ENCODE measurements around the gene TP53AIP1. TPM values are rescaled to one million over a fixed set of nuclear protein-coding genes. Genes with fewer than 3 reads are reported as not detected.

The TP53AIP1 gene, protein sequence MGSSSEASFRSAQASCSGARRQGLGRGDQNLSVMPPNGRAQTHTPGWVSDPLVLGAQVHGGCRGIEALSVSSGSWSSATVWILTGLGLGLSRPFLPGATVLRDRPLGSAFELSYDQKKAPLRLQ
- not detected in 2 replicates for total RNA-seq (2011; cell fraction: chromatin; rRNA removed; ENCODE audit: low replicate concordance)
- total RNA-seq (2011; cell fraction: nucleolus; rRNA removed), result not detected in 2 replicates
- not detected in 2 replicates for total RNA-seq (2011; cell fraction: nucleoplasm; rRNA removed)
- total RNA-seq (2014; rRNA removed) (not detected in 2 replicates), total RNA-seq (2014; rRNA removed; fragmentation: Illumina TruSeq; extraction: Trizol) (not detected in 2 replicates), total RNA-seq (2015; rRNA removed; fragmentation: Illumina TruSeq; extraction: Trizol) (not detected in 2 replicates), total RNA-seq (2021) (not detected in 2 replicates), polyA plus RNA-seq (2011; rRNA removed) (not detected in 2 replicates), polyA plus RNA-seq (2014; fragmentation: Illumina TruSeq; extraction: Trizol) (not detected in 2 replicates), polyA plus RNA-seq (2014; fragmentation: Nextera tagmentation; extraction: Ambion mirVana) (not detected), polyA plus RNA-seq (2014; rRNA removed) (not detected in 2 replicates), polyA minus RNA-seq (2011; rRNA and poly(A)+ RNA removed) (not detected in 2 replicates), Bru-seq, nascent RNA (not detected), BruChase-seq, experiment 1, labeled RNA remaining after a 2-hour chase (not detected), BruChase-seq, experiment 2, labeled RNA remaining after a 6-hour chase (not detected)
- polyA plus RNA-seq (2011; cell fraction: cytosol; rRNA removed), result not detected in 2 replicates
- polyA plus RNA-seq (2011; cell fraction: nucleus; rRNA removed), result not detected in 2 replicates
- polyA plus RNA-seq (2012), result not detected in 2 replicates
- polyA minus RNA-seq (2011; cell fraction: cytosol; rRNA and poly(A)+ RNA removed), result not detected in 2 replicates
- not detected in 2 replicates for polyA minus RNA-seq (2011; cell fraction: nucleus; rRNA and poly(A)+ RNA removed)
- long read RNA-seq, experiment 1, result 0 reads
- long read RNA-seq, experiment 2, result 0 reads
- long read RNA-seq, experiment 3, result 0 reads

DNA sequence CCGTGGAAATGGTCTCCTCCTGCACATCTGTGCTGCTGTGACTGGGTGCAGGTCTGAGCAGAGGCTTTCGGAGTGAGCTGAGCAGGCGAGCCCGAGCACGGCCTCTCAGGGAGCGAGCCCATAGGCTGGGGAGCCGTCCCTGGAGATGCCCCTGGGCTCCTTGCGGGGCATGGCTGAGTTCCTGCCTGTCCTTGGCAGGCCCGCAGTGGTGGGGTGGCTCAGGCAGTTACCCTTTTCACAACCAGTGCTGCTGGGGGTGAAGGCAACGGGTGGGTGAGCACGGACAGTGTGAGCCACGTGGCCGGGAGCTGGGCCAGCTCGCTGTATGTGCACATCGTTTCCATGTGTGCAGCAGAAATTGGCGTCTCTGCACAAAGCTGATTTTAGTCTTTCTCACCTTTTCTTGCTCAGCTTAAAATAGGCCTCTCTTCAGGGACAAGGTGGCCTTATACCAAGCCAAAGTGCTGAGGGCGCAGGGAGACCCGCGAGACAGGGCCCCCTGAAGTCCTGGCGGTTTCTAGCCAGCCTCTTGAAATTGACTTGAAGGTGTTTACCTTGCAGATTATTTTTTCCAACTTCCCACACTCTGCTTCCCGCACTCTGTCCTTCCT lies at the start of gene TP53AIP1:
TSS of gene TP53AIP1 (minus strand) at position 55 of the 611 bp plus-strand sequence. CDS start 5,053 bp downstream, outside the sequence.
- CTCF ChIA-PET (ENCODE audit: low intra/inter-chr PET ratio), result no interaction called here
- Histone ChIP-seq H3K9me3 (replicated peaks; ENCODE audit: control insufficient read depth, insufficient read depth, low read depth, low read length) (no peaks in the 10 kb centered on the region), H3K9ac (ENCODE audit: insufficient read depth in 1 of 2, low read depth in 2 of 2, low read length in 2 of 2) (no peak within 1 kb of the TSS), H3K4me1 (replicated peaks in 1 of 2; ENCODE audit: control insufficient read depth in 2 of 2, insufficient read depth in 2 of 2, low read length in 2 of 2) (no peaks in the 10 kb centered on the region), H2AFZ (ENCODE audit: low read depth, low read length) (no peak within 1 kb of the TSS), H3K79me2 (ENCODE audit: control insufficient read depth, insufficient read depth, low read length) (no peaks in the 10 kb centered on the region), H3K4me3 (no peak within 1 kb of the TSS), H3K4me2 (ENCODE audit: insufficient read depth, low read length) (no peak within 1 kb of the TSS), H3K36me3 (ENCODE audit: control insufficient read depth, insufficient read depth, low read length) (no peaks in the 10 kb centered on the region), H3K9me1 (ENCODE audit: control insufficient read depth, insufficient read depth, low read length) (no peaks in the 10 kb centered on the region), H3K27me3 (ENCODE audit: control insufficient read depth in 2 of 2, insufficient read depth in 2 of 2, low read length in 2 of 2) (peaks cover 4 to 41% of the 10 kb centered on the region in 2 experiments; a peak in 3 of 5 replicates), H3K27ac (ENCODE audit: extremely low read depth, low read depth, low read length) (no peak within 1 kb of the TSS), H4K20me1 (replicated peaks; ENCODE audit: control insufficient read depth, insufficient read depth, low read length) (no peaks in the 10 kb centered on the region)
- no peak for FAIRE-seq
- BruUV-seq (replicated peaks), result no TSS peak
- intact Hi-C loops (cut with micrococcal nuclease), result no loop called here
- no peak for DNase-seq (ENCODE audit: extremely low read depth in 1 of 4, low spot score in 3 of 4)
- 0% methylated on average over 20 of the region's 21 CpGs for WGBS (ENCODE audit: insufficient coverage, low coverage, missing lambda C conversion rate)
- POLR2A ChIA-PET, result interaction anchor here (0.8 kb wide), 1 partner anchor 24 kb away, joined by 3 read pairs; no protein-coding TSS in a partner anchor
- in situ Hi-C loops (cut with MboI), result no loop called here
- no peak; the same call in 2 of the 3 replicates for ATAC-seq
- TF ChIP-seq RUNX1 (IDR thresholded peaks at IDR 0.05; ENCODE audit: low read depth) (no peak), NRF1 (conservative IDR thresholded peaks at IDR 0.05 in 1 of 2, IDR thresholded peaks at IDR 0.05 in 1 of 2) (no peak), ZNF76 (CRISPR knock-in tag; IDR thresholded peaks at IDR 0.05; ENCODE audit: borderline replicate concordance) (no peak), MAFF (IDR thresholded peaks at IDR 0.05; ENCODE audit: low read length) (no peak), RCOR1 (IDR thresholded peaks at IDR 0.05; ENCODE audit: borderline replicate concordance in 1 of 2, low read depth in 2 of 2, low read length in 2 of 2) (no peak), LEF1 (IDR thresholded peaks at IDR 0.05) (no peak), MAFG (tag; conservative IDR thresholded peaks at IDR 0.05) (no peak)
- TF ChIP-seq, protein P1, sequence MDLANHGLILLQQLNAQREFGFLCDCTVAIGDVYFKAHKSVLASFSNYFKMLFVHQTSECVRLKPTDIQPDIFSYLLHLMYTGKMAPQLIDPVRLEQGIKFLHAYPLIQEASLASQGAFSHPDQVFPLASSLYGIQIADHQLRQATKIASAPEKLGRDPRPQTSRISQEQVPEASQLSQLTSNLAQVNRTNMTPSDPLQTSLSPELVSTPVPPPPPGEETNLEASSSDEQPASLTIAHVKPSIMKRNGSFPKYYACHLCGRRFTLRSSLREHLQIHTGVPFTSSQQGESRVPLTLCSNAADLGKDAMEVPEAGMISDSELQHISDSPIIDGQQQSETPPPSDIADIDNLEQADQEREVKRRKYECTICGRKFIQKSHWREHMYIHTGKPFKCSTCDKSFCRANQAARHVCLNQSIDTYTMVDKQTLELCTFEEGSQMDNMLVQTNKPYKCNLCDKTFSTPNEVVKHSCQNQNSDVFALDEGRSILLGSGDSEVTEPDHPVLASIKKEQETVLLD (IDR thresholded peaks at IDR 0.05), result no peak
- TF ChIP-seq, protein P2, sequence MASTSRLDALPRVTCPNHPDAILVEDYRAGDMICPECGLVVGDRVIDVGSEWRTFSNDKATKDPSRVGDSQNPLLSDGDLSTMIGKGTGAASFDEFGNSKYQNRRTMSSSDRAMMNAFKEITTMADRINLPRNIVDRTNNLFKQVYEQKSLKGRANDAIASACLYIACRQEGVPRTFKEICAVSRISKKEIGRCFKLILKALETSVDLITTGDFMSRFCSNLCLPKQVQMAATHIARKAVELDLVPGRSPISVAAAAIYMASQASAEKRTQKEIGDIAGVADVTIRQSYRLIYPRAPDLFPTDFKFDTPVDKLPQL (IDR thresholded peaks at IDR 0.05; ENCODE audit: extremely low read depth, insufficient read length), result no peak
- TF ChIP-seq, protein P3, sequence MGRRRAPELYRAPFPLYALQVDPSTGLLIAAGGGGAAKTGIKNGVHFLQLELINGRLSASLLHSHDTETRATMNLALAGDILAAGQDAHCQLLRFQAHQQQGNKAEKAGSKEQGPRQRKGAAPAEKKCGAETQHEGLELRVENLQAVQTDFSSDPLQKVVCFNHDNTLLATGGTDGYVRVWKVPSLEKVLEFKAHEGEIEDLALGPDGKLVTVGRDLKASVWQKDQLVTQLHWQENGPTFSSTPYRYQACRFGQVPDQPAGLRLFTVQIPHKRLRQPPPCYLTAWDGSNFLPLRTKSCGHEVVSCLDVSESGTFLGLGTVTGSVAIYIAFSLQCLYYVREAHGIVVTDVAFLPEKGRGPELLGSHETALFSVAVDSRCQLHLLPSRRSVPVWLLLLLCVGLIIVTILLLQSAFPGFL (CRISPR knock-in tag; IDR thresholded peaks at IDR 0.05), result no peak
- TF ChIP-seq, protein P4, sequence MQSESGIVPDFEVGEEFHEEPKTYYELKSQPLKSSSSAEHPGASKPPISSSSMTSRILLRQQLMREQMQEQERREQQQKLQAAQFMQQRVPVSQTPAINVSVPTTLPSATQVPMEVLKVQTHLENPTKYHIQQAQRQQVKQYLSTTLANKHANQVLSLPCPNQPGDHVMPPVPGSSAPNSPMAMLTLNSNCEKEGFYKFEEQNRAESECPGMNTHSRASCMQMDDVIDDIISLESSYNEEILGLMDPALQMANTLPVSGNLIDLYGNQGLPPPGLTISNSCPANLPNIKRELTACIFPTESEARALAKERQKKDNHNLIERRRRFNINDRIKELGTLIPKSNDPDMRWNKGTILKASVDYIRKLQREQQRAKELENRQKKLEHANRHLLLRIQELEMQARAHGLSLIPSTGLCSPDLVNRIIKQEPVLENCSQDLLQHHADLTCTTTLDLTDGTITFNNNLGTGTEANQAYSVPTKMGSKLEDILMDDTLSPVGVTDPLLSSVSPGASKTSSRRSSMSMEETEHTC (IDR thresholded peaks at IDR 0.05), result no peak
- TF ChIP-seq, protein P5, sequence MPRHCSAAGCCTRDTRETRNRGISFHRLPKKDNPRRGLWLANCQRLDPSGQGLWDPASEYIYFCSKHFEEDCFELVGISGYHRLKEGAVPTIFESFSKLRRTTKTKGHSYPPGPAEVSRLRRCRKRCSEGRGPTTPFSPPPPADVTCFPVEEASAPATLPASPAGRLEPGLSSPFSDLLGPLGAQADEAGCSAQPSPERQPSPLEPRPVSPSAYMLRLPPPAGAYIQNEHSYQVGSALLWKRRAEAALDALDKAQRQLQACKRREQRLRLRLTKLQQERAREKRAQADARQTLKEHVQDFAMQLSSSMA (CRISPR knock-in tag; IDR thresholded peaks at IDR 0.05), result no peak

Data from K562 (cell line).